Neuronal stem cell (in vitro differentiated cells): ENCODE results near the gene PCNX1.

ENCODE experiments used
- DNase-seq: peaks from one replicate; pipeline ENCODE4 v3.0.0-alpha.2; 2013; ENCODE audit warnings: low spot score
- H2AFZ ChIP-seq: one replicate; pipeline ENCODE4 v1.6.1; 2013; ENCODE audit warnings: mild to moderate bottlenecking, low read length, inconsistent platforms
- H2AK5ac ChIP-seq: 2 replicates; pipeline ENCODE4 v1.6.1; 2013; ENCODE audit warnings: low read depth, mild to moderate bottlenecking, inconsistent platforms, low read length, moderate library complexity, mixed read lengths
- H2BK120ac ChIP-seq: 2 replicates; pipeline ENCODE4 v1.6.1; 2013; ENCODE audit warnings: low read depth, mild to moderate bottlenecking, inconsistent platforms, low read length, moderate library complexity, mixed read lengths
- H2BK12ac ChIP-seq: one replicate; pipeline ENCODE4 v1.6.1; 2013; ENCODE audit warnings: low read length, inconsistent platforms
- H2BK15ac ChIP-seq: 2 replicates; pipeline ENCODE4 v1.6.1; 2013; ENCODE audit warnings: mild to moderate bottlenecking, low read length, inconsistent platforms, mixed read lengths
- H2BK5ac ChIP-seq: one replicate; pipeline ENCODE4 v1.6.1; 2013; ENCODE audit warnings: inconsistent platforms, mild to moderate bottlenecking, low read length, moderate library complexity
- H3K14ac ChIP-seq: one replicate; pipeline ENCODE4 v1.6.1; 2013; ENCODE audit warnings: low read length, inconsistent platforms
- H3K18ac ChIP-seq: 2 replicates; pipeline ENCODE4 v1.6.1; 2013; ENCODE audit warnings: low read length, inconsistent platforms
- H3K23ac ChIP-seq: 2 replicates; pipeline ENCODE4 v1.6.1; 2013; ENCODE audit warnings: low read depth, mild to moderate bottlenecking, mixed read lengths, low read length, inconsistent platforms; ENCODE audit not compliant: poor library complexity
- H3K27ac ChIP-seq: replicated peaks from 3 replicates; pipeline ENCODE4 v1.5.1; 2013; ENCODE audit warnings: low read length, inconsistent platforms
- H3K27me3 ChIP-seq, 3 experiments: 2 replicates each; pipeline ENCODE4 v1.6.1; 2013; ENCODE audit warnings: low read length in 3 of 3, mild to moderate bottlenecking in 2 of 3, inconsistent platforms in 1 of 3, low read depth in 1 of 3, mixed read lengths in 1 of 3, moderate library complexity in 1 of 3; ENCODE audit not compliant: control insufficient read depth in 3 of 3, insufficient read depth in 3 of 3
- H3K36me3 ChIP-seq, 2 donors: replicated peaks in 1 of 2; 2 replicates each; pipeline ENCODE4 v1.6.1; 2013; ENCODE audit warnings: low read length in 2 of 2; ENCODE audit not compliant: control insufficient read depth in 2 of 2, insufficient read depth in 2 of 2
- H3K4ac ChIP-seq: 2 replicates; pipeline ENCODE4 v1.6.1; 2013; ENCODE audit warnings: inconsistent platforms, mild to moderate bottlenecking, low read length, moderate library complexity
- H3K4me1 ChIP-seq, 2 donors: 1 replicate in 1 of 2; 2 replicates in 1 of 2; pipeline ENCODE4 v1.6.1; 2013; ENCODE audit warnings: low read length in 2 of 2, low read depth in 1 of 2; ENCODE audit not compliant: control insufficient read depth in 2 of 2, insufficient read depth in 1 of 2
- H3K4me2 ChIP-seq: one replicate; pipeline ENCODE4 v1.6.1; 2013; ENCODE audit warnings: mild to moderate bottlenecking, low read length, inconsistent platforms; ENCODE audit not compliant: insufficient read depth, poor library complexity, severe bottlenecking
- H3K4me3 ChIP-seq, 2 donors: 2 replicates each; pipeline ENCODE4 v1.5.1; 2013; ENCODE audit warnings: low read length in 2 of 2, mild to moderate bottlenecking in 2 of 2, inconsistent platforms in 1 of 2, moderate library complexity in 1 of 2
- H3K79me1 ChIP-seq: one replicate; pipeline ENCODE4 v1.6.1; 2013; ENCODE audit warnings: low read depth, mild to moderate bottlenecking, inconsistent platforms, low read length, moderate library complexity
- H3K9ac ChIP-seq: one replicate; pipeline ENCODE4 v1.6.1; 2013; ENCODE audit warnings: mild to moderate bottlenecking, low read depth, low read length, inconsistent platforms; ENCODE audit not compliant: poor library complexity
- H3K9me3 ChIP-seq, 2 donors: replicated peaks in 1 of 2; 2 replicates each; pipeline versions ENCODE3 to v1.6.1; 2013; ENCODE audit warnings: low read length in 2 of 2, mild to moderate bottlenecking in 2 of 2, inconsistent platforms in 1 of 2, low read depth in 1 of 2, mixed read lengths in 1 of 2, moderate library complexity in 1 of 2; ENCODE audit not compliant: control insufficient read depth in 2 of 2, insufficient read depth in 1 of 2
- H4K8ac ChIP-seq: one replicate; pipeline ENCODE4 v1.6.1; 2013; ENCODE audit warnings: low read depth, mild to moderate bottlenecking, inconsistent platforms, low read length, moderate library complexity
- H4K91ac ChIP-seq: one replicate; pipeline ENCODE4 v1.6.1; 2013; ENCODE audit warnings: low read length, low read depth, mild to moderate bottlenecking, inconsistent platforms; ENCODE audit not compliant: poor library complexity
- WGBS, 2 donors: extraction: QIAGEN DNeasy Blood & Tissue Kit; methylation state at CpG; one replicate each; pipeline ENCODE4 v1.1.7; 2013; ENCODE audit warnings: missing lambda C conversion rate in 2 of 2, mixed read lengths in 1 of 2; ENCODE audit not compliant: insufficient read length in 2 of 2, insufficient replicate concordance in 1 of 2; ENCODE audit errors: extremely low coverage in 2 of 2; 5-methylcytosine and 5-hydroxymethylcytosine counted together

Gene PCNX1

GRCh38 chr14:70916799-70917198, 9.5 kb downstream of the PCNX1 start:
- H2BK12ac ChIP-seq: no peak overlapping the region
- H3K36me3 ChIP-seq: peaks cover 0 to 12% of the 10 kb centered on the region in 2 donors
- H3K18ac ChIP-seq: no peak overlapping the region
- H3K4ac ChIP-seq: no peak overlapping the region
- no peak overlapping the region for H3K4me2 ChIP-seq
- H3K23ac ChIP-seq: no peak overlapping the region
- no peaks in the 10 kb centered on the region for H3K79me1 ChIP-seq
- no peak overlapping the region for H2BK5ac ChIP-seq
- H2AFZ ChIP-seq: no peak overlapping the region
- no peak overlapping the region for H2AK5ac ChIP-seq
- no peaks in the 10 kb centered on the region for H3K27me3 ChIP-seq
- H2BK15ac ChIP-seq: no peak overlapping the region
- WGBS, 2 donors: no CpG with 5 or more reads among the region's 4 CpGs
- H3K27ac ChIP-seq: no peak overlapping the region
- no peak for DNase-seq
- no peak overlapping the region for H2BK120ac ChIP-seq
- H3K9ac ChIP-seq: no peak overlapping the region
- no peak overlapping the region for H4K91ac ChIP-seq
- no peak overlapping the region for H3K4me3 ChIP-seq
- no peak overlapping the region for H4K8ac ChIP-seq
- H3K14ac ChIP-seq: no peak overlapping the region
- peaks cover 0 to 9% of the 10 kb centered on the region in 2 donors for H3K9me3 ChIP-seq
- peaks cover 2 to 4% of the 10 kb centered on the region in 2 donors for H3K4me1 ChIP-seq

- peaks cover 0 to 4% of the 10 kb centered on the region in 2 donors for H3K4me1 ChIP-seq
- H2BK120ac ChIP-seq: no peak overlapping the region
- no peaks in the 10 kb centered on the region for H3K27me3 ChIP-seq
- no peak for DNase-seq
- H4K91ac ChIP-seq: no peak overlapping the region
- H3K9ac ChIP-seq: no peak overlapping the region
- H3K23ac ChIP-seq: no peak overlapping the region
- no peak overlapping the region for H3K18ac ChIP-seq
- no peak overlapping the region for H2AFZ ChIP-seq
- H3K27ac ChIP-seq: no peak overlapping the region
- no peak overlapping the region for H3K4me2 ChIP-seq
- H4K8ac ChIP-seq: no peak overlapping the region
- H3K4me3 ChIP-seq: no peak overlapping the region
- no CpG with 5 or more reads among the region's 1 CpG for WGBS, 2 donors
- H2BK5ac ChIP-seq: no peak overlapping the region
- H2BK15ac ChIP-seq: no peak overlapping the region
- H3K36me3 ChIP-seq: peaks cover 0 to 12% of the 10 kb centered on the region in 2 donors
- peaks cover 0 to 9% of the 10 kb centered on the region in 2 donors for H3K9me3 ChIP-seq
- H2BK12ac ChIP-seq: no peak overlapping the region
- H2AK5ac ChIP-seq: no peak overlapping the region
- no peak overlapping the region for H3K14ac ChIP-seq
- no peak overlapping the region for H3K4ac ChIP-seq
- no peaks in the 10 kb centered on the region for H3K79me1 ChIP-seq
These were observed 10.4 kb downstream of the PCNX1 start for GRCh38 chr14:70917633-70918032.

- no peaks in the 10 kb centered on the region for H3K79me1 ChIP-seq
- no CpG with 5 or more reads among the region's 3 CpGs for WGBS, 2 donors
- H3K4me1 ChIP-seq: peaks cover 0 to 4% of the 10 kb centered on the region in 2 donors
- no peak overlapping the region for H2BK5ac ChIP-seq
- H3K36me3 ChIP-seq: peaks cover 0 to 12% of the 10 kb centered on the region in 2 donors
- H3K4ac ChIP-seq: no peak overlapping the region
- no peak overlapping the region for H2BK12ac ChIP-seq
- H3K4me2 ChIP-seq: no peak overlapping the region
- no peak overlapping the region for H2BK120ac ChIP-seq
- no peak for DNase-seq
- no peaks in the 10 kb centered on the region for H3K27me3 ChIP-seq
- no peak overlapping the region for H3K23ac ChIP-seq
- peaks cover 0 to 9% of the 10 kb centered on the region in 2 donors for H3K9me3 ChIP-seq
- no peak overlapping the region for H3K18ac ChIP-seq
- H3K9ac ChIP-seq: no peak overlapping the region
- no peak overlapping the region for H2AK5ac ChIP-seq
- H2BK15ac ChIP-seq: no peak overlapping the region
- H4K91ac ChIP-seq: no peak overlapping the region
- no peak overlapping the region for H3K14ac ChIP-seq
- no peak overlapping the region for H3K4me3 ChIP-seq
- H3K27ac ChIP-seq: no peak overlapping the region
- no peak overlapping the region for H4K8ac ChIP-seq
- H2AFZ ChIP-seq: no peak overlapping the region
These were observed 12.5 kb downstream of the PCNX1 start for GRCh38 chr14:70919774-70920173.

- no peak overlapping the region for H2BK15ac ChIP-seq
These were observed 13.3 kb downstream of the PCNX1 start for GRCh38 chr14:70920608-70921007.

More at GRCh38 chr14:70920608-70921007, 13.3 kb downstream of the PCNX1 start:
- H3K18ac ChIP-seq: no peak overlapping the region
- no peak overlapping the region for H3K4ac ChIP-seq
- no peak overlapping the region for H4K8ac ChIP-seq
- H3K4me1 ChIP-seq: peaks cover 0 to 4% of the 10 kb centered on the region in 2 donors
- no peak overlapping the region for H3K27ac ChIP-seq
- H2AFZ ChIP-seq: no peak overlapping the region
- WGBS, 2 donors: no CpG with 5 or more reads among the region's 1 CpG
- H3K4me3 ChIP-seq: no peak overlapping the region
- no peak overlapping the region for H2AK5ac ChIP-seq
- H3K79me1 ChIP-seq: no peaks in the 10 kb centered on the region
- no peak overlapping the region for H3K23ac ChIP-seq
- no peak overlapping the region for H2BK12ac ChIP-seq
- peaks cover 0 to 12% of the 10 kb centered on the region in 2 donors for H3K36me3 ChIP-seq
- H3K14ac ChIP-seq: no peak overlapping the region
- no peaks in the 10 kb centered on the region for H3K27me3 ChIP-seq
- no peak overlapping the region for H4K91ac ChIP-seq
- peaks cover 0 to 9% of the 10 kb centered on the region in 2 donors for H3K9me3 ChIP-seq
- no peak overlapping the region for H2BK120ac ChIP-seq
- DNase-seq: no peak
- no peak overlapping the region for H2BK5ac ChIP-seq
- H3K9ac ChIP-seq: no peak overlapping the region
- H3K4me2 ChIP-seq: no peak overlapping the region
